ENCODE results near the gene ATP10B.

GRCh38 chr5:160720822-160721221, 131.2 kb downstream of the ATP10B start:
- TF ChIP-seq POLR2AphosphoS5 (IDR thresholded peaks at IDR 0.05; ENCODE audit: low read depth, low read length) (no peak), TAF1 (IDR thresholded peaks at IDR 0.05; ENCODE audit: low read depth, low read length) (no peak), PAX5 (IDR thresholded peaks at IDR 0.05; ENCODE audit: insufficient read depth, low read length, severe bottlenecking) (no peak), POLR2A (IDR thresholded peaks at IDR 0.05; ENCODE audit: low read depth, low read length) (no peak), SPI1 (IDR thresholded peaks at IDR 0.05; ENCODE audit: low read depth, low read length) (no peak)

Measured in GM12891 (cell line).